GM12875 (cell line): ENCODE data around the gene NECTIN4.

Experiments
- H3K4me3 ChIP-seq: one replicate; pipeline ENCODE4 v1.5.1; 2011; ENCODE audit warnings: low read depth, low read length, control low read depth
- CTCF ChIP-seq: IDR thresholded peaks from 2 replicates; pipeline ENCODE4 v1.5.1; 2011; ENCODE audit warnings: low read depth, mild to moderate bottlenecking, control low read depth, inconsistent platforms, low read length, moderate library complexity, borderline replicate concordance; ENCODE audit not compliant: insufficient read depth

The NECTIN4 gene

GRCh38 chr1:161052899-161053298 is 36.5 kb downstream of the NECTIN4 start:
- no peak for TF ChIP-seq CTCF
- no peak overlapping the region for H3K4me3 ChIP-seq

GRCh38 chr1:161051219-161051618 is 38.1 kb downstream of the NECTIN4 start:
- TF ChIP-seq CTCF = no peak
- H3K4me3 ChIP-seq = no peak overlapping the region

GRCh38 chr1:161048949-161049722 is 40.2 kb downstream of the NECTIN4 start:
- no peak for TF ChIP-seq CTCF
- H3K4me3 ChIP-seq = no peak overlapping the region

- H3K4me3 ChIP-seq = no peak overlapping the region
- TF ChIP-seq CTCF = no peak
Measured at GRCh38 chr1:161047436-161048420, 41.6 kb downstream of the NECTIN4 start.

GRCh38 chr1:161046605-161047228 is 42.6 kb downstream of the NECTIN4 start:
- TF ChIP-seq CTCF = no peak
- peak overlapping the region; percentile 77 for H3K4me3 ChIP-seq

- peak within 1 kb of the TSS; percentile 77 for H3K4me3 ChIP-seq
- TF ChIP-seq CTCF = no peak
Measured at GRCh38 chr1:161045736-161046604, 43.4 kb downstream of the NECTIN4 start, which contains the start of gene USF1. TSS of gene USF1 (minus strand) at chr1:161045977. CDS start at chr1:161043275, 2,702 bp downstream.
